Thyroid gland (tissue), 4 donors: ENCODE data around the gene CIZ1. TPM values are rescaled to one million over a fixed set of nuclear protein-coding genes. Genes with fewer than 3 reads are reported as not detected.
A peak's percentile ranks its signal among the peaks of the same experiment; 100 is the strongest.
"Not testable (repeated sequence)": the region's sequence is repeated elsewhere in the genome, so short reads cannot be mapped to it uniquely, and the experiment has no call there.

Experiments
- DNase-seq, 2 donors: peaks; one replicate each; pipeline ENCODE4 v3.0.0-alpha.2; 2019
- H3K27ac ChIP-seq, 3 donors: fragments of 200-600 bp; sonication (generic); 1 replicate in 2 of 3; 2 replicates in 1 of 3; pipeline ENCODE4 v1.5.1; 2016 to 2019; ENCODE audit warnings: mild to moderate bottlenecking in 1 of 3, moderate library complexity in 1 of 3
- H3K27me3 ChIP-seq: fragments of 200-600 bp; sonication (generic); one replicate; pipeline ENCODE4 v1.5.1; 2019
- H3K36me3 ChIP-seq, 2 donors: fragments of 200-600 bp; sonication (generic); one replicate each; pipeline ENCODE4 v1.5.1; 2016 to 2019
- H3K4me1 ChIP-seq, 2 donors: fragments of 200-600 bp; sonication (generic); one replicate each; pipeline ENCODE4 v1.5.1; 2017 to 2019
- H3K4me3 ChIP-seq, 3 donors: fragments of 200-600 bp; sonication (generic); replicated peaks in 1 of 3; 1 replicate in 2 of 3; 2 replicates in 1 of 3; pipeline ENCODE4 v1.5.1; 2016; ENCODE audit warnings: mild to moderate bottlenecking in 1 of 3
- H3K9me3 ChIP-seq: fragments of 200-600 bp; sonication (generic); one replicate; pipeline ENCODE4 v1.5.1; 2017
- CTCF ChIP-seq, 6 experiments: fragments of 200-600 bp in 3 of 6; fragments of 450-650 bp in 3 of 6; sonication (generic) in 3 of 6; IDR thresholded peaks; one replicate each; pipeline ENCODE4 v1.5.1; 2016 to 2019; ENCODE audit warnings: antibody characterized with exemption in 6 of 6, mild to moderate bottlenecking in 2 of 6, inconsistent platforms in 1 of 6, moderate library complexity in 1 of 6
- POLR2A ChIP-seq, 2 donors: fragments of 450-650 bp; IDR thresholded peaks; one replicate each; pipeline ENCODE4 v1.6.1; 2017; ENCODE audit warnings: antibody characterized with exemption in 2 of 2, mild to moderate bottlenecking in 2 of 2, moderate library complexity in 1 of 2
- WGBS, 2 donors: methylation state at CpG; one replicate each; pipeline ENCODE4 v1.1.5; 2017; 5-methylcytosine and 5-hydroxymethylcytosine counted together
- intact Hi-C: fragments of 100-400 bp; cut with DNase I; formaldehyde crosslinking; loops from one replicate; pipeline ENCODE4 v1.15.1; 2023
- total RNA-seq, 4 donors: library from RNA; depleted of rRNA; stranded (reverse); fragments of >200 nt; gene quantifications; one replicate each; pipeline ENCODE4 v1.2.3, GENCODE V29; 2016

CIZ1 gene
- total RNA-seq: 10 to 100 TPM; 47.8 to 58.5 (median 52.7) TPM

- no peaks in the 10 kb centered on the region for H3K36me3 ChIP-seq
- peaks cover 10 to 16% of the 10 kb centered on the region in 2 donors for H3K4me1 ChIP-seq
- TF ChIP-seq POLR2A (IDR thresholded peaks at IDR 0.05) (peak in 1 of 2 donors; percentile 60), CTCF (IDR thresholded peaks at IDR 0.05) (peak; percentile 16 to 92 (median 66))
- H3K27me3 ChIP-seq: no peaks in the 10 kb centered on the region
- intact Hi-C loops: no loop called here
- 0% methylated on average over 4 to 18 of the region's 71 CpGs for WGBS, 2 donors
- H3K9me3 ChIP-seq: no peaks in the 10 kb centered on the region
- DNase-seq: peak; percentile 77 to 78
- peak within 1 kb of the TSS; percentile 66 to 75 (median 74) for H3K27ac ChIP-seq
- H3K4me3 ChIP-seq: peak within 1 kb of the TSS; percentile 82 to 94 (median 89)
Observed at GRCh38 chr9:128191406-128192046, at the start of gene CIZ1. TSS of gene CIZ1 (minus strand) at chr9:128191572. CDS start at chr9:128190857, 715 bp downstream.

GRCh38 chr9:128233817-128234406 is 42.5 kb upstream of the CIZ1 start:
- Histone ChIP-seq H3K27ac (no peak overlapping the region), H3K27me3 (no peaks in the 10 kb centered on the region), H3K36me3 (no peaks in the 10 kb centered on the region), H3K4me3 (no peak overlapping the region), H3K9me3 (no peaks in the 10 kb centered on the region), H3K4me1 (no peaks in the 10 kb centered on the region)
- no peak for DNase-seq
- intact Hi-C loops: no loop called here
- TF ChIP-seq POLR2A (IDR thresholded peaks at IDR 0.05): no peak
- no peak for TF ChIP-seq CTCF (IDR thresholded peaks at IDR 0.05)
- WGBS, 2 donors: 86 to 87% methylated on average over 20 to 28 of the region's 28 CpGs

GRCh38 chr9:128232528-128233428 is 41.4 kb upstream of the CIZ1 start:
- DNase-seq: no peak
- 78 to 80% methylated on average over 19 to 21 of the region's 22 CpGs for WGBS, 2 donors
- no peaks in the 10 kb centered on the region for H3K4me1 ChIP-seq
- H3K4me3 ChIP-seq: no peak overlapping the region
- TF ChIP-seq CTCF (IDR thresholded peaks at IDR 0.05) (no peak), POLR2A (IDR thresholded peaks at IDR 0.05) (no peak)
- H3K27ac ChIP-seq: peak overlapping the region in 1 of 3 donors; percentile 24
- no peaks in the 10 kb centered on the region for H3K9me3 ChIP-seq
- H3K27me3 ChIP-seq: no peaks in the 10 kb centered on the region
- intact Hi-C loops: no loop called here
- H3K36me3 ChIP-seq: no peaks in the 10 kb centered on the region

GRCh38 chr9:128231638-128232527 is 40.5 kb upstream of the CIZ1 start:
- Histone ChIP-seq H3K4me3 (no peak overlapping the region), H3K4me1 (no peaks in the 10 kb centered on the region), H3K36me3 (no peaks in the 10 kb centered on the region), H3K27me3 (no peaks in the 10 kb centered on the region), H3K9me3 (no peaks in the 10 kb centered on the region), H3K27ac (peak overlapping the region in 1 of 3 donors; percentile 52)
- intact Hi-C loops: no loop called here
- TF ChIP-seq POLR2A (IDR thresholded peaks at IDR 0.05) (no peak), CTCF (IDR thresholded peaks at IDR 0.05) (no peak)
- no peak for DNase-seq
- WGBS, 2 donors: 68 to 71% methylated on average over 15 to 16 of the region's 16 CpGs

GRCh38 chr9:128230897-128231296 is 39.5 kb upstream of the CIZ1 start:
- H3K9me3 ChIP-seq, H3K27me3 ChIP-seq, intact Hi-C loops, H3K4me1 ChIP-seq, H3K4me3 ChIP-seq, H3K36me3 ChIP-seq, DNase-seq, H3K27ac ChIP-seq: not testable (repeated sequence)
- WGBS, 2 donors: 81 to 82% methylated on average over 7 of the region's 7 CpGs
